HG03064 (cell line): Measurements from ENCODE around the gene PCDHGA12.

ENCODE experiments used
- ATAC-seq: cut with Tn5 transposase; IDR thresholded peaks from one replicate; pipeline ENCODE4 v1.9.1; 2021; ENCODE audit warnings: low read depth; ENCODE audit not compliant: unreplicated experiment

The PCDHGA12 gene

GRCh38 chr5:141437221-141437620 is 6.9 kb downstream of the PCDHGA12 start:
- no peak for ATAC-seq

GRCh38 chr5:141439411-141440141 is 9.3 kb downstream of the PCDHGA12 start:
- ATAC-seq: no peak

GRCh38 chr5:141440341-141440740 is 10.0 kb downstream of the PCDHGA12 start:
- no peak for ATAC-seq

- no peak for ATAC-seq
Observed at GRCh38 chr5:141441571-141442170, 11.4 kb downstream of the PCDHGA12 start.

- ATAC-seq: no peak
Observed at GRCh38 chr5:141465351-141465750, 35.0 kb downstream of the PCDHGA12 start.

- peak; percentile 91 for ATAC-seq
Observed at GRCh38 chr5:141475625-141476131, 45.4 kb downstream of the PCDHGA12 start, which contains the start of gene PCDHGC3. Gene PCDHGC3 (plus strand): TSS chr5:141475966. CDS start chr5:141476117, 151 bp downstream.

- ATAC-seq: peak; percentile 21
Observed at GRCh38 chr5:141476132-141476911, 46.0 kb downstream of the PCDHGA12 start.

GRCh38 chr5:141477044-141477575 is 46.8 kb downstream of the PCDHGA12 start:
- no peak for ATAC-seq

- ATAC-seq: no peak
Observed at GRCh38 chr5:141477815-141478214, 47.5 kb downstream of the PCDHGA12 start.

GRCh38 chr5:141478321-141478945 is 48.1 kb downstream of the PCDHGA12 start:
- no peak for ATAC-seq

- no peak for ATAC-seq
Observed at GRCh38 chr5:141479776-141480175, 49.5 kb downstream of the PCDHGA12 start.
